COLO668 (cell line): ENCODE measurements around the gene MESD.

Experiments used
- DNase-seq: peaks from one replicate; lab custom pipeline; 2025; ENCODE audit not compliant: unreplicated experiment; lab: John Stamatoyannopoulos, UW

Gene MESD

DNA sequence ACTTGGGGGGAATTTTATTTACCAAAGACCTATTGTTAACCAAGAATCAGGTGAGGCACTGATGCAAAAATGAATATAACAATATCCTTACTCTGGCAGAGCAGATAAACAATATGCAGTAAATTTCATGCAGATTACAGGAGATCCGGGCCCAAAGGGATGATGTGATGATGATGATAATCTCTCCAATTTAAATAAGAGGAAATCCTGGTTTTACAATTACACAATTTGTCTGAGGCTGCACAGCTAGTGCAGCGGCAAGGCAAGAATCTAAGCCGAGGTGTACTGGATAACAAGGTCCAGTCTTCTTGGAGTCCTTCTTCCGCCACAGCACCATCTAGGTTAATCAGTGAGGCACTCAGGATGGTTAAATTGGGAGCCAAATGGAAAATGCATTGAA lies 2.4 kb upstream of the MESD start:
- no peak for DNase-seq

DNA sequence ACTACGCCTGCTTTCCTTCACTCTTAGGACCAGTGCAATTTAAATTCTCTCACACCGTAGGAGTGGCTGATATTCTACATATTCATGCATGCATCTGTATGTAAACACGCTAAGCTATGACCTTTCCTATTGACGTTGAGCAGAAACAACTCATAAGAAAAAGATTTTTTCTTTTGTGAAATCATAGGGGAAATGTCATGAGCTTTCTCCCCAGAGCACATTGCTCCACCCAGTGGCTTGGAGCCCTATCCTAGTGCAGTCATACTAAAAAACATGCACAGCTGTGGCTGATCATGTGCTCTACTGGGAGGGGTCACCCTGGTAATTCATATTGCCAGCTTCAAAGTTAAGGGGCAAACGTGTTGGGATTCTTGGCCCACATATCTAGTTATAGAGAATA lies 1.8 kb upstream of the MESD start:
- no peak for DNase-seq

DNA sequence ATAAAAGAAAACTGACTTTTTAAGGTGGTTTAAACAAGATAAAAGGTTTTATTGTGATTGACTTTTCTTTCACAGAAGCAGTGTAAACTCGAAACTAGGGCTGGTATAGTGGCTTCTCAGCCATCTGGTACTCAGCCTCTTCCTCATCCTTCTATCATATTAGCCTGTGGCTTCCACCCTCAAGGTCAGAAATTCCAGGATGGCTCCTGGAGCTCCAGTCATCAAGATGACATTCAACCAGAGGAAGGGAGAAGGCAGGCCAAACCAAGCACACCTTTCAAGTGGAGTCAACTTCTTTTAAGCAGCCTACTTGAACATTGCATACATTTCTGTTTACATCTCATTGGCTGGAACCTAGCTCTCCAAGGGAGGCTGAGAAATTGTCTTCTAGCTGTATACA lies 1.3 kb upstream of the MESD start:
- DNase-seq = no peak

- DNase-seq = no peak
Observed at GRCh38 chr15:80989081-80989517, 520 bp downstream of the MESD start.

DNA sequence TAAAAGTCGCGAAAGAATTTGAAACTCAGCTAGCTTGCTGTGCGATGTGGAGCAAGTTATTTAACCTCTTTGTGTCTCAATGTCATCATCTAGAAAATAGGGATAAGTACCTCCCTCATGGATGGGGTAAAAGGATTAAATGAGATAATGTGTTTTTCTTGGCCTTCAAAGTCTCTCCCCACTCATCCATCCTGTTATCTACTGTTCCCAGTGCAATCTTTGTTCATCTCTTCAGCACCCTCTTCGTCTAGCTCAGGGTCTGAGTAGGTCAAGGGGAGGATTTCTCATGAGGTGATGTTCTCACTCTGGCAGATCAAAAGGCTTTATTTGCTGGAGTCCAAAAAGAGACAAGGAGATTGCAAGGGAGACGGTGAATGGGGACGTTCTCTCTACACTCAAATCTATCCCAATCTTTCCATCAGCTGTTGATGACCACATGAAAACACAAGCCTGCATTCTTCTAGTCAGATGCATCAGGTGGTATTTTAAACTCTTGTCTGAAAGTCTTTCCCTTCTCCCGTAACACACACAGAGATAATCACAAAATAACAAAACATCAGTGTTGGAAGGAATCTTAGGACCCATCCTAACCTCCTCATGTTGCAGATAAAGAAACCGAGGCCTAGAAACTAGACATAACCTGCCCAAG lies 1.3 kb downstream of the MESD start:
- no peak for DNase-seq

GRCh38 chr15:80986487-80986886 lies 3.1 kb downstream of the MESD start:
- no peak for DNase-seq

GRCh38 chr15:80985981-80986380 lies 3.6 kb downstream of the MESD start:
- no peak for DNase-seq

GRCh38 chr15:80984856-80985255 lies 4.8 kb downstream of the MESD start:
- DNase-seq = no peak

GRCh38 chr15:80982839-80983238 lies 6.8 kb downstream of the MESD start:
- DNase-seq = no peak

GRCh38 chr15:80982205-80982604 lies 7.4 kb downstream of the MESD start:
- DNase-seq = no peak

GRCh38 chr15:80979538-80980200 lies 9.9 kb downstream of the MESD start:
- no peak for DNase-seq

- DNase-seq = peak; percentile 32
Observed at GRCh38 chr15:80978685-80979329, 10.8 kb downstream of the MESD start.

DNA sequence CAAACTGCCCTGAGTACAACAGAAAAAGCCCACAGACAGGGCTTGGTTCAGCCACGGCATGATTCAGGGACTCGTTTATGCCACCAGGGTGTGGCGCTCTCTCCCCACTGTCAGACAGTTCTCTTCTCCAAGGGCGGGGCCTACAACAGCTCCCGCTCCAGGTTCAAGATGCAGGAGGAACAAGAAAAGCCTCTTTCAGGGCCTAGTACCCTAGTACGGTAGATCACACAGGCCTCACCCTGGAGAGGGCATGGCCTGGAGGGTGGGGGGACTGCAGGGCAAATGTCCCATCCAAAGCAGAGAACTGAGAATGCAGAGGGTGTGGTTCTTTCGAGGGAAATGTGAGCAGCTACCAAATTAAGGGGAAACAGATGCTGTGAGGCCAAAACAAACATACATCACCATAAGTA lies 12.0 kb downstream of the MESD start:
- peak; percentile 72 for DNase-seq

- no peak for DNase-seq
Observed at GRCh38 chr15:80976851-80977250, 12.8 kb downstream of the MESD start.

- DNase-seq = no peak
Observed at GRCh38 chr15:80974914-80975313, 14.7 kb downstream of the MESD start.

GRCh38 chr15:80972276-80972675 lies 17.3 kb downstream of the MESD start:
- DNase-seq = no peak

- DNase-seq = no peak
Observed at GRCh38 chr15:80971143-80971542, 18.5 kb downstream of the MESD start.

- DNase-seq = no peak
Observed at GRCh38 chr15:80970658-80971057, 19.0 kb downstream of the MESD start.

- peak; percentile 64 for DNase-seq
Observed at GRCh38 chr15:80970018-80970657, 19.5 kb downstream of the MESD start.

- no peak for DNase-seq
Observed at GRCh38 chr15:80969316-80969715, 20.3 kb downstream of the MESD start.

DNA sequence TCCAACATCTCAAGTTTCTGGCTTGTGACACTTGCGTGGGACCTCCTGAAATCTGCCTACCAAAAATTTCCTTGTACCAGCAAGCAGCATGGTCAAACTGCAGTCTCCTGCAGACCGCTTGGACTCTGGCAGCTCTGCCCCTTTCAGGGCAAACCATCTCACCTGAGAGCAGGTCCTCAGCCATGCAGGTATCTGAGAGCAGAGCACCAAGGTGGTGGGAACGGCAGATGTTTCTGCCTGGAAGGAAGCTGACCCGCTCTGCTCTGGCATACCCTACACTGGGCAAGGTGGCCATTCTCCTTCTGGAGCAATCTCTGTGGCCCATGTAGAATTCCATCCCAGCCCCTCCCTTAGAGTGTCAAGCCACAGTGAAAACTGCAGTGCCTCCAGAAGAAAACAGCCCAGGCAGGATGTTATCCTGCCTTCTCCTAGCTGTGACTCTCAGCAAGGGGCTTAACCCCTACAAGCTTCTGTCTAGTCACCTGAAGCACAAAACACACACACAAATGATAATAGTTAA lies 21.6 kb downstream of the MESD start:
- DNase-seq = no peak

DNA sequence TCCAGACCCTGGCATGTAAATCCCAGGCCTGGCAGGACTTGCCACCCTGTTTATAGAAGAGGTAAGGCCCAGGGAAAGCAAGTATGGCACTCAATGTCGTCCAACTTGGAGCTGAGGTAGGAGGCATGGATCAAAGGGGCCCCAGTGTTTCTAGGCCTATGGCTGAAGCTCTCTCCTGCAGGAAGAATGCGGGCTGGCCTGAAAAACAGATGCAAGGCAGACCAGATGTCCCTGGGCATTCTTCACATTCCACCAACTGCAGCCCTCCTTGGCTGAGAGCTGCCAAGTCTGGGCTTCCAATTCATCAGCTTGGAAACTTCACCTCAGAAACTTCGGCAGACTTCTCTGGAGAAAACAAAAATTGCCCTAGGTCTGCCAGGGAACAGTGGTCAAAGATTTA lies 22.2 kb downstream of the MESD start:
- DNase-seq = no peak
